Thyroid gland (tissue), 4 donors: ENCODE results near the gene PDE6C.

Experiments
- POLR2A ChIP-seq, 2 donors: fragments of 450-650 bp; IDR thresholded peaks; one replicate each; pipeline ENCODE4 v1.6.1; 2017; ENCODE audit warnings: antibody characterized with exemption in 2 of 2, mild to moderate bottlenecking in 2 of 2, moderate library complexity in 1 of 2
- TF ChIP-seq, protein P1 (sequence below), 6 experiments: fragments of 200-600 bp in 3 of 6; fragments of 450-650 bp in 3 of 6; sonication (generic) in 3 of 6; IDR thresholded peaks; one replicate each; pipeline ENCODE4 v1.5.1; 2016 to 2019; ENCODE audit warnings: antibody characterized with exemption in 6 of 6, mild to moderate bottlenecking in 2 of 6, inconsistent platforms in 1 of 6, moderate library complexity in 1 of 6

DNA sequence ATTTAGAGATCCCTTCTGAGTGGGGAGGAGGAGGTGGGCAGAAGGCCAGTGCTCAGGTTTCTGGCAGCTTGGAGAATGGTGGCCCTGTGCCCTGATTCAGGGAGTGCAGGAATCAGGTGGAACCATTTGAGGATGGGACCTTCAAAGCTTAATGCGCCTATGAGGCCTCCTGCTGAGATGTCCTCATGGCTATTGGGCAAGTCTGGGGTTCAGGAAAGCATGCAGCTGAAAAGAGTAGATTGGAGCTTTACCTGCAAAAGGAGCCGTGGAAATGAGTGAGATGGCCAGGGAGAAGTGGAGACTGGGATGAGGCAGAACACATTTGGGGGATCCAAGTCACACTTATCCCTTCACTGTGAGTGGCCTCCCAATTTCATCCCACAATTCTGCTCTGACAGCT lies 39.7 kb upstream of the PDE6C start:
- TF ChIP-seq, protein P1, sequence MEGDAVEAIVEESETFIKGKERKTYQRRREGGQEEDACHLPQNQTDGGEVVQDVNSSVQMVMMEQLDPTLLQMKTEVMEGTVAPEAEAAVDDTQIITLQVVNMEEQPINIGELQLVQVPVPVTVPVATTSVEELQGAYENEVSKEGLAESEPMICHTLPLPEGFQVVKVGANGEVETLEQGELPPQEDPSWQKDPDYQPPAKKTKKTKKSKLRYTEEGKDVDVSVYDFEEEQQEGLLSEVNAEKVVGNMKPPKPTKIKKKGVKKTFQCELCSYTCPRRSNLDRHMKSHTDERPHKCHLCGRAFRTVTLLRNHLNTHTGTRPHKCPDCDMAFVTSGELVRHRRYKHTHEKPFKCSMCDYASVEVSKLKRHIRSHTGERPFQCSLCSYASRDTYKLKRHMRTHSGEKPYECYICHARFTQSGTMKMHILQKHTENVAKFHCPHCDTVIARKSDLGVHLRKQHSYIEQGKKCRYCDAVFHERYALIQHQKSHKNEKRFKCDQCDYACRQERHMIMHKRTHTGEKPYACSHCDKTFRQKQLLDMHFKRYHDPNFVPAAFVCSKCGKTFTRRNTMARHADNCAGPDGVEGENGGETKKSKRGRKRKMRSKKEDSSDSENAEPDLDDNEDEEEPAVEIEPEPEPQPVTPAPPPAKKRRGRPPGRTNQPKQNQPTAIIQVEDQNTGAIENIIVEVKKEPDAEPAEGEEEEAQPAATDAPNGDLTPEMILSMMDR (IDR thresholded peaks at IDR 0.05): no peak
- no peak for TF ChIP-seq POLR2A (IDR thresholded peaks at IDR 0.05)
